Fibroblast of skin of back (primary cell): ENCODE data around the gene RNF151.
"Not testable (repeated sequence)": the region's sequence is repeated elsewhere in the genome, so short reads cannot be mapped to it uniquely, and the experiment has no call there.

Experiments used
- DNase-seq: peaks from one replicate; pipeline ENCODE4 v3.0.0-alpha.2; 2013

The RNF151 gene

GRCh38 chr16:2009791-2010510 is 43.3 kb downstream of the RNF151 start, which contains the start of gene ZNF598:
TSS of gene ZNF598 (minus strand) at chr16:2009821.
- DNase-seq: peak; percentile 91

- not testable (repeated sequence) for DNase-seq
Observed at GRCh38 chr16:2011726-2012125, 45.1 kb downstream of the RNF151 start.

- DNase-seq: no peak
Observed at GRCh38 chr16:2013527-2013926, 46.9 kb downstream of the RNF151 start.

GRCh38 chr16:2015117-2015946 is 48.7 kb downstream of the RNF151 start:
- peak; percentile 61 for DNase-seq

- DNase-seq: no peak
Observed at GRCh38 chr16:2015947-2016208, 49.2 kb downstream of the RNF151 start.

GRCh38 chr16:2016407-2016922 is 49.8 kb downstream of the RNF151 start:
- no peak for DNase-seq
